ENCODE results near the gene HCFC1.
A peak's percentile ranks its signal among the peaks of the same experiment; 100 is the strongest.

HCFC1 gene

DNA sequence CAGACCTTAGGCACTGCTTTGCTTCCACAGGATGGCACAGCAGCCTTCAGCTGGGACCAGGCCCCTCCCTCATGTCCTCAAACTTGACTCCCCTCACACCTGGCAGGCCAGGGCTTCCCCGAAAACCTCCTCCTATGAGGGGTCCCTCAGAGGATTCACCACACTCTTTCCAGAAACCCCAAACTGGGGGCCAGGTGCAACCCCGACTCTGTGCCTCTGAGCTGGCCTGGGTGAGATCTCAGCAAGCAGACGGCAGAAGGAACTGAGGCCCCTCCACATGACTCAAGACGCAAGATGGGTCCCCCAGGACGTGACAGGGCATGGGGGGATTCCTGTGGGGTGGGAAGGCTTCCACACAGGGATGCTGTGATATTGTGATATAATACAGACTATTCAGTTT, 6.2 kb downstream of the HCFC1 start:
- Histone ChIP-seq H3K27ac (ENCODE audit: low read depth, low read length) (no peak overlapping the region), H2AFZ (ENCODE audit: insufficient read depth, low read length, poor library complexity) (no peak overlapping the region)

DNA sequence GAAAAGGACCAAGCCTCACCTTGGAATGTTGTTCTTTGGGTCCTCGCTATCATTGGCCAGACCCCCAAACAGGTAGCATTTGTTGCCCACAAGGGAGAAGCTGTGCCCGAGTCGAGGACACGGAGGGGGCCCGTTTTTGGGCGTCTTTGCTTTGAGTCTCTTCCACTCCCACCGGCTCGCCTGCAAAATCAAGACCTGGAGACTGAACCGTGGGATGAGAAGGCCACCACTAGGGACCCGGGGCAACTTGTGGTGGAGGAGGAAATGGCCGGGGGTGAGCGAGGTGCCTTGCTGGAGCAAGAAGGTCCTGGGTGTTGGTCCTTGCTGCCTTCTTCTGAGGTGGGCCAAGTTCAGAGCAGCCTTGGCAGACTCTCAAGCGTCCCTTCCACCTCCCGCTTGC, 7.5 kb downstream of the HCFC1 start:
- H4K12ac ChIP-seq (ENCODE audit: low read depth, low read length): no peak overlapping the region
- H3K36me3 ChIP-seq (ENCODE audit: control insufficient read depth in 1 of 2, insufficient read depth in 2 of 2, low read length in 2 of 2): peaks cover 70 to 79% of the 10 kb centered on the region in 2 experiments
- H3K14ac ChIP-seq (ENCODE audit: low read length): no peak overlapping the region
- peak overlapping the region; percentile 57 for H3K4ac ChIP-seq (ENCODE audit: low read depth, low read length)
- no peak overlapping the region for H3K9ac ChIP-seq (ENCODE audit: low read length)
- H2BK120ac ChIP-seq (ENCODE audit: insufficient read depth, low read length, poor library complexity): no peak overlapping the region
- H3K4me2 ChIP-seq (ENCODE audit: low read length): no peak overlapping the region
- H3K9me3 ChIP-seq (ENCODE audit: insufficient read depth, low read depth, low read length): no peaks in the 10 kb centered on the region
- H4K91ac ChIP-seq (ENCODE audit: low read depth, low read length): no peak overlapping the region
- WGBS (ENCODE audit: extremely low coverage, insufficient coverage, insufficient read length): no CpG with 5 or more reads among the region's 14 CpGs
- H3K18ac ChIP-seq (ENCODE audit: low read length): no peak overlapping the region
- H2BK5ac ChIP-seq (ENCODE audit: low read depth, low read length, poor library complexity): no peak overlapping the region
- no peak overlapping the region for H2AFZ ChIP-seq (ENCODE audit: insufficient read depth, low read length, poor library complexity)
- H3K4me3 ChIP-seq (ENCODE audit: low read depth, low read length): no peak overlapping the region
- no peak for DNase-seq
- no peak overlapping the region for H2AK5ac ChIP-seq (ENCODE audit: low read length)
- no peak overlapping the region for H2BK12ac ChIP-seq (ENCODE audit: low read length)
- no peaks in the 10 kb centered on the region for H3K79me1 ChIP-seq (ENCODE audit: low read length)
- H3K23ac ChIP-seq (ENCODE audit: low read length): no peak overlapping the region
- peaks cover 5 to 9% of the 10 kb centered on the region in 2 experiments for H3K4me1 ChIP-seq (ENCODE audit: control insufficient read depth in 1 of 2, insufficient read depth in 2 of 2, low read length in 2 of 2)
- no peak overlapping the region for H3K27ac ChIP-seq (ENCODE audit: low read depth, low read length)
- H4K8ac ChIP-seq (ENCODE audit: low read depth, low read length): no peak overlapping the region
- H3K27me3 ChIP-seq (ENCODE audit: insufficient read depth, low read length): no peaks in the 10 kb centered on the region
- peaks cover 40% of the 10 kb centered on the region for H3K79me2 ChIP-seq (ENCODE audit: control insufficient read depth, insufficient read depth, low read length, poor library complexity)

More for the DNA sequence above, 6.2 kb downstream of the HCFC1 start:
- H3K79me2 ChIP-seq (ENCODE audit: control insufficient read depth, insufficient read depth, low read length, poor library complexity): peaks cover 48% of the 10 kb centered on the region
- H3K4ac ChIP-seq (ENCODE audit: low read depth, low read length): peak overlapping the region; percentile 83
- H4K91ac ChIP-seq (ENCODE audit: low read depth, low read length): no peak overlapping the region
- H2BK120ac ChIP-seq (ENCODE audit: insufficient read depth, low read length, poor library complexity): no peak overlapping the region
- no peaks in the 10 kb centered on the region for H3K9me3 ChIP-seq (ENCODE audit: insufficient read depth, low read depth, low read length)
- peaks cover 7 to 9% of the 10 kb centered on the region in 2 experiments for H3K4me1 ChIP-seq (ENCODE audit: control insufficient read depth in 1 of 2, insufficient read depth in 2 of 2, low read length in 2 of 2)
- H3K4me2 ChIP-seq (ENCODE audit: low read length): no peak overlapping the region
- H4K8ac ChIP-seq (ENCODE audit: low read depth, low read length): no peak overlapping the region
- H3K14ac ChIP-seq (ENCODE audit: low read length): no peak overlapping the region
- H3K36me3 ChIP-seq (ENCODE audit: control insufficient read depth in 1 of 2, insufficient read depth in 2 of 2, low read length in 2 of 2): peaks cover 58 to 67% of the 10 kb centered on the region in 2 experiments
- no peak overlapping the region for H3K4me3 ChIP-seq (ENCODE audit: low read depth, low read length)
- no CpG with 5 or more reads among the region's 5 CpGs for WGBS (ENCODE audit: extremely low coverage, insufficient coverage, insufficient read length)
- no peak overlapping the region for H2BK12ac ChIP-seq (ENCODE audit: low read length)
- H3K79me1 ChIP-seq (ENCODE audit: low read length): peaks cover under 1% of the 10 kb centered on the region
- no peak overlapping the region for H2BK5ac ChIP-seq (ENCODE audit: low read depth, low read length, poor library complexity)
- H3K18ac ChIP-seq (ENCODE audit: low read length): no peak overlapping the region
- H2AK5ac ChIP-seq (ENCODE audit: low read length): no peak overlapping the region
- H3K23ac ChIP-seq (ENCODE audit: low read length): no peak overlapping the region
- DNase-seq: no peak
- H4K12ac ChIP-seq (ENCODE audit: low read depth, low read length): no peak overlapping the region
- no peaks in the 10 kb centered on the region for H3K27me3 ChIP-seq (ENCODE audit: insufficient read depth, low read length)
- no peak overlapping the region for H3K9ac ChIP-seq (ENCODE audit: low read length)

DNA sequence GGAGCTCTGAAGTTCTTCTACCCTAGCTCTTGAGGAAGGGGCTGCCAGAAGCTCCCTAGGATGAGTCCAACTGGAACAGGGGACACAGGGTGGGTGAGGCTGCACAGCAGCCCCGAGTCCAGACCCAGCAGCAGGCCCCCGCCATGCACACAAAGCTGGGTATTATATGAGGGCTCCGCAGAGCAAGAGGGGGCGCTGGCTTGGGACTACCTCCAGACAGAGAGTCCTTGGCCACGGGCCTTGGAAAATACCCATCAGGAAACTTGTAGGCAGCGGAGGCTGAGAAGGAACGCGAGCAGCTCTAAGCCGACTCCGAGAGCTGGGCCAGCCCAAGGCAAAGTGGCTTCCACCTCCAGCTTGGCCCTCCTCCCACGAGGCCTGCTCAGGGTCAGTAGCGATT, 8.1 kb downstream of the HCFC1 start:
- H3K4me3 ChIP-seq (ENCODE audit: low read depth, low read length): no peak overlapping the region
- no peak overlapping the region for H3K4ac ChIP-seq (ENCODE audit: low read depth, low read length)
- no peak overlapping the region for H3K27ac ChIP-seq (ENCODE audit: low read depth, low read length)
- no peaks in the 10 kb centered on the region for H3K9me3 ChIP-seq (ENCODE audit: insufficient read depth, low read depth, low read length)
- no peak overlapping the region for H4K91ac ChIP-seq (ENCODE audit: low read depth, low read length)
- no peak overlapping the region for H3K9ac ChIP-seq (ENCODE audit: low read length)
- no peak overlapping the region for H2BK5ac ChIP-seq (ENCODE audit: low read depth, low read length, poor library complexity)
- no peak overlapping the region for H3K18ac ChIP-seq (ENCODE audit: low read length)
- H3K4me2 ChIP-seq (ENCODE audit: low read length): no peak overlapping the region
- H3K23ac ChIP-seq (ENCODE audit: low read length): no peak overlapping the region
- H3K79me2 ChIP-seq (ENCODE audit: control insufficient read depth, insufficient read depth, low read length, poor library complexity): peaks cover 34% of the 10 kb centered on the region
- H2BK12ac ChIP-seq (ENCODE audit: low read length): no peak overlapping the region
- H3K36me3 ChIP-seq (ENCODE audit: control insufficient read depth in 1 of 2, insufficient read depth in 2 of 2, low read length in 2 of 2): peaks cover 71 to 81% of the 10 kb centered on the region in 2 experiments
- no peaks in the 10 kb centered on the region for H3K79me1 ChIP-seq (ENCODE audit: low read length)
- H3K27me3 ChIP-seq (ENCODE audit: insufficient read depth, low read length): no peaks in the 10 kb centered on the region
- H2AFZ ChIP-seq (ENCODE audit: insufficient read depth, low read length, poor library complexity): peak overlapping the region; percentile 28
- H4K8ac ChIP-seq (ENCODE audit: low read depth, low read length): no peak overlapping the region
- no peak overlapping the region for H2AK5ac ChIP-seq (ENCODE audit: low read length)
- H4K12ac ChIP-seq (ENCODE audit: low read depth, low read length): no peak overlapping the region
- no peak overlapping the region for H3K14ac ChIP-seq (ENCODE audit: low read length)
- no CpG with 5 or more reads among the region's 12 CpGs for WGBS (ENCODE audit: extremely low coverage, insufficient coverage, insufficient read length)
- DNase-seq: no peak
- H3K4me1 ChIP-seq (ENCODE audit: control insufficient read depth in 1 of 2, insufficient read depth in 2 of 2, low read length in 2 of 2): peaks cover under 1 to 5% of the 10 kb centered on the region in 2 experiments
- H2BK120ac ChIP-seq (ENCODE audit: insufficient read depth, low read length, poor library complexity): no peak overlapping the region

DNA sequence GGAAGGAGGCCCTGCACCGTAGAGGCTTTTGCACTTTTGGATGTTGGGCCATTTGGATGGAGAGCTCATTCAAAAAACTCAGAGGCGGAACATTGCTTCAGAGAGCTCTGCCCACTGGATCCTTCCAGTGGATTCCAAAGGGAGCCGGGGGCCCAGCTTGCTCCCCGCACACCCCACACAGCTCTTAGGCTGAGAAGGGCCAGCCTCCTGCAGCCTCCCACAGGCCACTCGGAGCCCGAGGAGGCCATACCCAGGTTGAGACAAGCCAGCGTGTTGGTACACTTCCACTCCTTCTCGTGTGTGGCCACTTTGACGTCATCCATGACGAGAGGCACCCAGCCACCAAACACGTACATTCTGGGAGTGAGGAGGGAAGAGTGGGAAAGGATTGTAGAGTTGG, 10.3 kb downstream of the HCFC1 start:
- H3K36me3 ChIP-seq (ENCODE audit: control insufficient read depth in 1 of 2, insufficient read depth in 2 of 2, low read length in 2 of 2): peaks cover 88% of the 10 kb centered on the region in 2 experiments
- H3K4me3 ChIP-seq (ENCODE audit: low read depth, low read length): no peak overlapping the region
- no peak overlapping the region for H2BK120ac ChIP-seq (ENCODE audit: insufficient read depth, low read length, poor library complexity)
- H3K4me1 ChIP-seq (ENCODE audit: control insufficient read depth in 1 of 2, insufficient read depth in 2 of 2, low read length in 2 of 2): no peaks in the 10 kb centered on the region
- no peak for DNase-seq
- H3K79me1 ChIP-seq (ENCODE audit: low read length): no peaks in the 10 kb centered on the region
- no peak overlapping the region for H4K8ac ChIP-seq (ENCODE audit: low read depth, low read length)
- H3K27ac ChIP-seq (ENCODE audit: low read depth, low read length): no peak overlapping the region
- H3K4ac ChIP-seq (ENCODE audit: low read depth, low read length): peak overlapping the region; percentile 6
- H3K9ac ChIP-seq (ENCODE audit: low read length): no peak overlapping the region
- no peak overlapping the region for H3K23ac ChIP-seq (ENCODE audit: low read length)
- H3K79me2 ChIP-seq (ENCODE audit: control insufficient read depth, insufficient read depth, low read length, poor library complexity): peaks cover 13% of the 10 kb centered on the region
- no peak overlapping the region for H3K14ac ChIP-seq (ENCODE audit: low read length)
- no peak overlapping the region for H3K4me2 ChIP-seq (ENCODE audit: low read length)
- no peak overlapping the region for H2AK5ac ChIP-seq (ENCODE audit: low read length)
- H3K9me3 ChIP-seq (ENCODE audit: insufficient read depth, low read depth, low read length): no peaks in the 10 kb centered on the region
- no peak overlapping the region for H3K18ac ChIP-seq (ENCODE audit: low read length)
- H4K91ac ChIP-seq (ENCODE audit: low read depth, low read length): no peak overlapping the region
- H2AFZ ChIP-seq (ENCODE audit: insufficient read depth, low read length, poor library complexity): no peak overlapping the region
- H3K27me3 ChIP-seq (ENCODE audit: insufficient read depth, low read length): no peaks in the 10 kb centered on the region
- no peak overlapping the region for H2BK12ac ChIP-seq (ENCODE audit: low read length)
- no peak overlapping the region for H2BK5ac ChIP-seq (ENCODE audit: low read depth, low read length, poor library complexity)
- WGBS (ENCODE audit: extremely low coverage, insufficient coverage, insufficient read length): no CpG with 5 or more reads among the region's 11 CpGs
- no peak overlapping the region for H4K12ac ChIP-seq (ENCODE audit: low read depth, low read length)
